ENCODE data around the gene DAND5. TPM values are rescaled to one million over a fixed set of nuclear protein-coding genes. Genes with fewer than 3 reads are reported as not detected.
"Not testable (repeated sequence)": the region's sequence is repeated elsewhere in the genome, so short reads cannot be mapped to it uniquely, and the experiment has no call there.

The DAND5 gene
- polyA plus RNA-seq, 3 donors = 0.06 to 0.22 (median 0.19) TPM

GRCh38 chr19:12945479-12946091, 23.8 kb upstream of the DAND5 start, which contains the start of gene RAD23A:
Gene RAD23A (plus strand): TSS chr19:12945862. CDS start chr19:12945949, 87 bp downstream.
- DNase-seq = peak; percentile 97

- no peak for DNase-seq
Measured at GRCh38 chr19:12946092-12946721, 23.2 kb upstream of the DAND5 start.

GRCh38 chr19:12946731-12947496, 22.5 kb upstream of the DAND5 start:
- DNase-seq = no peak

DNA sequence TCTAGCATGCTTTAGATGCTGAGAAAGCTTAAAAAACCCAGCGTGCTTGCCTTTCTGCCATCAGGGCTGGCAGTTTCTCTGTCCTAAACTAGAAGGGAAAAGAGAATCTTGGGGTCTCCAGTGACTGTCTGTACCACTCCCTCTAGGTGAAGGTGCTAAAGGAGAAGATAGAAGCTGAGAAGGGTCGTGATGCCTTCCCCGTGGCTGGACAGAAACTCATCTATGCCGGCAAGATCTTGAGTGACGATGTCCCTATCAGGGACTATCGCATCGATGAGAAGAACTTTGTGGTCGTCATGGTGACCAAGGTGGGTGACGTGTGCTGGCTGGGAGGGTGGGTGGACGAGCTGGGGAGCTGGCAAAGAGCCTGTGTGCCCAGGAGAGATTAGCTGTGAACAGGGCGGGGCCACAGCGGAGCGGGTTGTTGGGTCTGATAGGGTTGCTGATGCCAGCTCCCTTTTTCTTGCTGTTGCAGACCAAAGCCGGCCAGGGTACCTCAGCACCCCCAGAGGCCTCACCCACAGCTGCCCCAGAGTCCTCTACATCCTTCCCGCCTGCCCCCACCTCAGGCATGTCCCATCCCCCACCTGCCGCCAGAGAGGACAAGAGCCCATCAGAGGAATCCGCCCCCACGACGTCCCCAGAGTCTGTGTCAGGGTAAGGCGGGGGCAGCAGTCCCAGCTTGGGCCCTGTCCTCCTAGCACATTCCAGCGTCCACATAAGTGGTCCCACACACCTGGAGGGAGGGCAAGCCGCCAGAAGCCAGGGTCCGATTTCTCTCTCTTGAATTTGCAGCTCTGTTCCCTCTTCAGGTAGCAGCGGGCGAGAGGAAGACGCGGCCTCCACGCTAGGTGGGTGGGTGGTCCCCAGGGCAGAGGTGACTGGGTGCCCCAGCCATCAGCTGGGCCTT, 21.4 kb upstream of the DAND5 start:
- no peak for DNase-seq

- DNase-seq = no peak
Measured at GRCh38 chr19:12948612-12949362, 20.6 kb upstream of the DAND5 start.

DNA sequence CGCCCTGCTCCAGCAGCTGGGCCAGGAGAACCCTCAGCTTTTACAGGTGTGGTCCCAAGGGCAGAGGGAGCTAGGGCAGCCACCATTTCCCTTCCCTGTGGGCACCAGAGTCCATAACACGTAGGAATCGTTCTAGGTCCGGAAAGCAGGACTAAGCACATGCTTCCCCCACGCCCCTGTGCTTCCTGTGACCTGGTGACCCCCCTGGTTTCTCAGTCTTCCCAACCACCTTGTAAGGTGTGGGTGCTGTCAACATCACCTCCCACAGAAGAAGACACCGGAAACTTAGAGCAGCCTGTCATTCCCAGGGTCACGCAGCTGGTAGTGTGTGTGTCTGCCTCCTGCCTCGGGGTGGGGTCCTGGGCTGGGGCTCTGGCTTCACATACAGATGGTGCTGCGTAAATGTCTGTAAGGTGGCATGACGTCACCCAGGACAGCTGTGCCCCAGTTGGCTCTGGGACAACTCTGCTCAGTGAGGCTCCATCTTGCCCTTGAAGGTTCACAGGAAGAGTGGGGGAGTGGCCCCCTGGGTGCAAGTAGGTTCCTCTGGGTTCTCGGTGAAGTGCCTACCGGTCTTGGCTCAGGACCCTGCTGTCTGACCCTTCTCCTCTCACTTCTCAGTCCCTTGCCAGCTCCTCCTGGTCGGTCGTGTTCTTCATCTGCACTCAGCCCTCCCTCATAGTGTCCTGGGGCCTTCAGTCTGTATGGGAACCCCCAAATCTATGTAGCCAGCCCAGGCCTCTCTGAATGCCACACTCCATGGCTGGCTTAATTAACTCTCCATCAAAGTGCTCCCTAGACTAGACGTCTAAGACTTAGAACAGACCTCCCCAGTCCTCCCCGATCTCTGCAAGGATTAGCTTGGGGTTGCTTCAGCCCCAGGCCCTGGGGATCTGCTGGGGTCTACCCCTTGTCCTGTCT, 19.8 kb upstream of the DAND5 start:
- no peak for DNase-seq

- not testable (repeated sequence) for DNase-seq
Measured at GRCh38 chr19:12952050-12952449, 17.3 kb upstream of the DAND5 start.

DNA sequence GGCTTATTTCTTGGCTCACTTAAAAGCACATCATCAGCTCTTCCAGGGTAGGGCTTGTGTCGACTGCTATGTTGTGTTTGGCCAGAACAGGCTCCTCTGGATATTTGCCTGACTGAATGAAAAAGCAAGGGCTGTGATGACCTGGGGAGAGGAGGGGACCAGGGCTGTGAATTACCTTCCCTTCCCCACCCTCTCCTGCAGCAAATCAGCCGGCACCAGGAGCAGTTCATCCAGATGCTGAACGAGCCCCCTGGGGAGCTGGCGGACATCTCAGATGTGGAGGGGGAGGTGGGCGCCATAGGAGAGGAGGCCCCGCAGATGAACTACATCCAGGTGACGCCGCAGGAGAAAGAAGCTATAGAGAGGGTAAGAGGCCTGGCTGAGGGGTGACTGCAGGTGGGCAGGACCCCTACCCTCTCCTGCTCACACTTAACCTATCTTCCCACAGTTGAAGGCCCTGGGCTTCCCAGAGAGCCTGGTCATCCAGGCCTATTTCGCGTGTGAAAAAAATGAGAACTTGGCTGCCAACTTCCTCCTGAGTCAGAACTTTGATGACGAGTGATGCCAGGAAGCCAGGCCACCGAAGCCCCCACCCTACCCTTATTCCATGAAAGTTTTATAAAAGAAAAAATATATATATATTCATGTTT, 16.8 kb upstream of the DAND5 start:
- DNase-seq = no peak

GRCh38 chr19:12953138-12953798, 16.1 kb upstream of the DAND5 start:
- no peak for DNase-seq

DNA sequence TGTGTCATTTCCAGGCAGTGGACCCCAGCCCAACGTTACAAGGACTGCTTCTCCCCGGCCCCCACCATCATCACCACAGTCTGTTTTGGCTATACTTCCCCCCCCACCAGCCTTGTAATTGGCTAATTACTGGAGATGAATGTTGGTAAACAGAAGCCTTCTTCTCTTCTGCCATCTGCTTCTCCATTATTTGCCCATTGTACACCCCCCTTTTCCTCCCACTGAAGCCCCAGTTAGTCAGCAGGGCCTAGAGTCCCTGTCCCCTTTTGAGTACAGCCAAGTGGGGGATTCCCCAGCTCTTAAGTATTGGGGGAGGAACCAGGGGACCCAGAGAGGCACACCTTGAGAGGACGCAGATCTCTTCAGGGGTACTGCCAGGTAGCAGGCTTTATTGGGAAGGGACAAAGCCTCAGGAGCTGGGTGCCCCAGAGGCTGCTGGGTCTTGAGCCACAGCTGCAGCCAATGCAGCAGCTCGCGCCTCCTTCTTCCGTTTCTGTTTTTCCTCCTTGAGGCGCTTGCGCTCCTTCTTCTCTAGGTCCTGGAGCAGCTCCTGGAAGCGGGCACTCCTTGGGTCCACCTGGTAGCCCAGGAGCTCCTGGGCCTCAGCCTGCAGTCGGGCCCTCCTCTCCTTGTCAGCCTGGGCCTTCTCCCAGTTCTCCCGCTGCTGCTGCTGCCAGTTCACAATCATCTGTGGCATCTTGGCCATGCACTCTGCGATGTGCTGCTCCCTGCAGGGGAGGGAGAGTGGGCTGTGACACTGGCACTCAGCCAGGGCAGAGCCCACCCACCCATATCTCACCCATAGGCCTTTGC, 15.4 kb upstream of the DAND5 start:
- DNase-seq = no peak

DNA sequence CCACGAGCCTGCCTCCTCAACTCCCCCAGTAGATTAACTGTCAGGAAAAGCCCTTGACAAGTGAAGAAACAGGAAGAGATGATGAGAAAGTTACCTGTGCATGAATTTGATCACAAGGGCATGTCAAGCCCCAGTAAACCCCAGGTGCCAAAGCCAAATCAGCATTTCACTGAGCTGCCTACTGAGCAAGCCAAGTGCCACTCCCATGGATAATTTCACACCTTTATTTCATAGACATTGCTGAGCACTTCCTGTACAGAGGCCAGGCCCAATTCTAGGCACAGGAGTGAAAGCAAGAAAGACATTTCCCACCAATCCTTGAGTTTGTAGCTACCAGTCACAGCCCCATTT, 14.8 kb upstream of the DAND5 start:
- DNase-seq = no peak

DNA sequence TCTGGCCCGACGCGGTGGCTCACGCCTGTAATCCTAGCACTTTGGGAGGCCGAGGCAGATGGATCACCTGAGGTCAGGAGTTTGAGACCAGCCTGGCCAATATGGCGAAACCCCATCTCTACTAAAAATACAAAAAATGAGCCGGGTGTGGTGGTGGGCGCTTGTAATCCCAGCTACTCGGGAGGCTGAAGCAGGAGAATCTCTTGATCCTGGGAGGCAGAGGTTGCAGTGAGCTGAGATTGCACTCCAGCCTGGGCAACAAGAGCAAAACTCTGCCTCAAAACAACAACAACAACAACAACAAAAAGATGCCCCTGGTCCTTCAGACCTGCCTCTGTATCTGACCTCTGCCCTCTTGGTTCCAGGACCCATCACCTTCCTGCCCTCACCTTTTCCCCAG, 13.8 kb upstream of the DAND5 start:
- DNase-seq = not testable (repeated sequence)

DNA sequence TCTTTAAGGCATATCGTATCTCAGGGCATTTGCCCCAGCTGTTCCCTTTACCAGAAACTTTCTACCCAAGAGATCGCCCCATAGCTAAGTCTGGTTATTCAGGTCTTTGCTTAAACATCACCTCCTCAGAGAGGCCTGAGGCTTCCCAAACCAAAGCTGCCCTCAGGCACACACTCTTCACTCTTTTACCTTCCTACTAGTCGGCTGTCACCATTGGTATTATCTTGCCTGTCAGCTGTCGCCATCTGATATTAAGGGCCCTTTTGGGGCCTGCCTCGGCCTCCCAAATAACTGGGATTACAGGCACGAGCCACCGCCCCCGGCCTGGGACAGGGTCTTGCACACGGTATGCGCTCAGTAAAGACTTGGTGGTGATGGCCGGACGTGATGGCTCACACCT, 13.4 kb upstream of the DAND5 start:
- no peak for DNase-seq

DNA sequence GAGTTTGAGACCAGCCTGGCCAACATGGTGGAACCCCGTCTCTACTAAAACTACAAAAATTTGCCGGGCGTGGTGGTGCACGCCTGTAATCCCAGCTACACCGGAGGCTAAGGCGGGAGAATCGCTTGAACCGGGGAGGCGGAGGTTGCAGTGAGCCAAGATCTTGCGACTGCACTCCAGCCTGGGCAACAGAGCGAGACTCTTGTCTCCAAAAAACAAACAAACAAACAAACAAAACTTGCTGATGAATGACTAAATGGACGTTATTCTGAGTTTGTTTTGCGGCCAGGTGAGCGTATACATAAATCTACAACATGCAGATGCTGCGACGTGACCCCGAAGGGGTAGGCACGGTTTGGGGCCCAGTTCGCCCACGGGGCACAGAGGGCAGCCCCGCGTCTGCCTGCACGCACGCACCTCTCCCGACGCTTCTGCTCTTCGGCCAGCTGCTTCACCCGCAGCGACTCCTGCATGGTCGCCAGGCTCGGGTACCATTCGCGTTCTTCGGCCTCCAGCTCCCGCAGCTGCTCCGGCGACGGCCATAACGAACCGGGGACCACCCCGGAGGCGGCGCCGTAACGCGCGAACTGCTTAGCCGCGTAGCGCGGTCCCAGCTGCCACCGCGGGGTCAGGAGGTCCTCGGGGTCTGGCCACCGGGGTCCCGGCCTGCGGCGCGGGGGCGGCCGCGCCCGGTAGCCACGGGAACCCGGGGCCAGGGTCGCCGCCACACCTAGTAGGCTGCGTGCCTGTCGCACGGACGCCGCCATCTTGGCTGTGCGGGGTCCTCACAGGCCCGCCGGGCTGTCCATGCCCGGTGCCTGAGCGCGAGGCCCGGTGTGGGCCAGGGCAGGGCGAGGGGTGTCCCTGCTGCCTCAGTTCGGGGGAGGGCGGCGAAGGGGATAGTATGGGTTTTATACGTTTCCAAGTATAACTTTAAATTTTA, 12.7 kb upstream of the DAND5 start, which contains the start of gene GADD45GIP1:
Gene GADD45GIP1, minus strand, starts transcription at position 778 of the 943 bp plus-strand sequence. Its CDS starts 11 bp downstream, at position 767.
- peak; percentile 80 for DNase-seq

DNA sequence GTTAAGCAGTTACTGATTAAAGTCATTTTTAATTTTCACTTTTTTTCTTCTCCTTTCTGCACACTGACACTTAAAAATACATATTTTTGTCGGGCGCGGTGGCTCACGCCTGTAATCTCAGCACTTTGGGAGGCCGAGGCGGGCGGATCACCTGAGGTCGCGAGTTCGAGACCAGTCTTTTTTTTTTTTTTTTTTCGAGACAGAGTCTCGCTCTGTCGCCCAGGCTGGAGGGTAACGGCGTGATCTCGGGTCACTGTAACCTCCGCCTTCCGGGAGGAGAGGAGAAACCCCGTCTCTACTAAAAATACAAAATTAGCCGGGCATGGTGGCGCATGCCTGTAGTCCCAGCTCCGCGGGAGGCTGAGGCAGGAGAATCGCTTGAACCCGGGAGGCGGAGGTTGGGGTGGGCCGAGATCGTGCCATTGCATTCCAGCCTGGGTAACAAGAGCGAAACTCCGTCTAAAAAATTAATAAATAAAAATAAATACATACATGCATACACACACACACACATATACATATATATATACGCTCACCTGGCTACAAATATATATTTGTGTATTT, 11.9 kb upstream of the DAND5 start:
- DNase-seq = not testable (repeated sequence)

- no peak for DNase-seq
Measured at GRCh38 chr19:12959481-12959880, 9.9 kb upstream of the DAND5 start.

Data from renal pelvis (tissue), 4 donors.